GM18870 (cell line): Measurements from ENCODE around the gene MYOM3.

Experiments
- ATAC-seq: cut with Tn5 transposase; IDR thresholded peaks from one replicate; pipeline ENCODE4 v1.9.1; 2021; ENCODE audit warnings: moderate library complexity; ENCODE audit not compliant: unreplicated experiment

MYOM3 gene

GRCh38 chr1:24098943-24099638, 12.8 kb downstream of the MYOM3 start:
- ATAC-seq: no peak

- no peak for ATAC-seq
Observed at GRCh38 chr1:24098102-24098501, 13.8 kb downstream of the MYOM3 start.

- ATAC-seq: no peak
Observed at GRCh38 chr1:24097663-24098062, 14.3 kb downstream of the MYOM3 start.

- ATAC-seq: no peak
Observed at GRCh38 chr1:24096739-24097103, 15.2 kb downstream of the MYOM3 start.

- ATAC-seq: no peak
Observed at GRCh38 chr1:24096009-24096738, 15.8 kb downstream of the MYOM3 start.

- ATAC-seq: no peak
Observed at GRCh38 chr1:24095140-24095859, 16.6 kb downstream of the MYOM3 start.

- no peak for ATAC-seq
Observed at GRCh38 chr1:24094554-24094953, 17.4 kb downstream of the MYOM3 start.

- ATAC-seq: no peak
Observed at GRCh38 chr1:24093732-24094131, 18.2 kb downstream of the MYOM3 start.

GRCh38 chr1:24092979-24093378, 19.0 kb downstream of the MYOM3 start:
- ATAC-seq: no peak

- ATAC-seq: no peak
Observed at GRCh38 chr1:24091971-24092482, 19.9 kb downstream of the MYOM3 start.

GRCh38 chr1:24090736-24091135, 21.2 kb downstream of the MYOM3 start:
- no peak for ATAC-seq

- ATAC-seq: no peak
Observed at GRCh38 chr1:24089743-24090555, 22.0 kb downstream of the MYOM3 start.

GRCh38 chr1:24089027-24089742, 22.8 kb downstream of the MYOM3 start:
- ATAC-seq: no peak

- ATAC-seq: no peak
Observed at GRCh38 chr1:24086466-24086865, 25.5 kb downstream of the MYOM3 start.

- ATAC-seq: no peak
Observed at GRCh38 chr1:24085546-24085945, 26.4 kb downstream of the MYOM3 start.

- ATAC-seq: no peak
Observed at GRCh38 chr1:24085007-24085406, 26.9 kb downstream of the MYOM3 start.

GRCh38 chr1:24084050-24084449, 27.9 kb downstream of the MYOM3 start:
- ATAC-seq: no peak

GRCh38 chr1:24082372-24082771, 29.6 kb downstream of the MYOM3 start:
- ATAC-seq: no peak

GRCh38 chr1:24081190-24081589, 30.7 kb downstream of the MYOM3 start:
- no peak for ATAC-seq

- no peak for ATAC-seq
Observed at GRCh38 chr1:24080131-24080530, 31.8 kb downstream of the MYOM3 start.
